ENCODE data around the gene SRPK3.

The SRPK3 gene

DNA sequence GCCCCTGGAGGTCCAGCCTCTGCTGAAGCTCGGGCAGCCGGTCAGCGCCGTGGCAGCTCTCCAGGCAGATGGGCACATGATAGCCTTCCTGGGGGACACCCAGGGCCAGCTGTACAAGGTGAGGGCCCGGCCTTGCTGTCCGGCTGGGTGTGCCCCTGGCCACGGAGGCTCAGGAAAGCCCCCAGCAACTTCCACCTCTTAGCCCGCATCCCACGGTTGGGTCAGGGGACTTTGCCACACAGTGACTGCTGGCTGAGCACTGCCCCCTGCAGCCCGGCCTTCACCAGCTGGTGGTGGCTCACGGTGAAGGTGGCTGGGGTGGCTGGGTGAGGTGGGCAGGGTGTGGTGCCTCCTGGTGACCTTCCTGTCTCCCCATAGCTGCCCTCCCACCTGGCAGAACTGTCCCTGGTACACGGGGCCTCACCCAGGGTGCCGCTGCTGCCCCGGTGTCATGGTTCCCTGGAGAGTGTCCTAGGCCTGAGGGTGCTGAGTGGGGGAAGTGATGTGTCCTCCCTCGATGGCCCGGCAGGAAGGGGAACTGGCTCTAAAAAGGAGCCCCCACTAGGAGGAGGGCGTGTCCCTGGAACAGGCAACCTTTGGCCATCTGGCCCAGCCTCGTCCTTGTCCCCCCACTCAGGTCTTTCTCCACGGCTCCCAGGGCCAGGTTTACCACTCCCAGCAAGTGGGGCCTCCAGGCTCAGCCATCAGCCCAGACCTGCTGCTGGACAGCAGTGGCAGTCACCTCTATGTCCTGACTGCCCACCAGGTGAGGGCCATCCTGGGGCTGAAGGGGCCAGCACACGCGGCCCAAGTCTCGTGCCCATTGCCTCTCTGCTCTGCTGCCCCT lies 12.3 kb upstream of the SRPK3 start:
- DNase-seq: no peak
- no peaks in the 10 kb centered on the region for H3K9me3 ChIP-seq
- peaks cover 0 to 22% (median 5%) of the 10 kb centered on the region in 4 donors for H3K4me1 ChIP-seq
- H3K4me3 ChIP-seq: no peak overlapping the region
- no peak overlapping the region for H3K27ac ChIP-seq
- TF ChIP-seq, protein P1, sequence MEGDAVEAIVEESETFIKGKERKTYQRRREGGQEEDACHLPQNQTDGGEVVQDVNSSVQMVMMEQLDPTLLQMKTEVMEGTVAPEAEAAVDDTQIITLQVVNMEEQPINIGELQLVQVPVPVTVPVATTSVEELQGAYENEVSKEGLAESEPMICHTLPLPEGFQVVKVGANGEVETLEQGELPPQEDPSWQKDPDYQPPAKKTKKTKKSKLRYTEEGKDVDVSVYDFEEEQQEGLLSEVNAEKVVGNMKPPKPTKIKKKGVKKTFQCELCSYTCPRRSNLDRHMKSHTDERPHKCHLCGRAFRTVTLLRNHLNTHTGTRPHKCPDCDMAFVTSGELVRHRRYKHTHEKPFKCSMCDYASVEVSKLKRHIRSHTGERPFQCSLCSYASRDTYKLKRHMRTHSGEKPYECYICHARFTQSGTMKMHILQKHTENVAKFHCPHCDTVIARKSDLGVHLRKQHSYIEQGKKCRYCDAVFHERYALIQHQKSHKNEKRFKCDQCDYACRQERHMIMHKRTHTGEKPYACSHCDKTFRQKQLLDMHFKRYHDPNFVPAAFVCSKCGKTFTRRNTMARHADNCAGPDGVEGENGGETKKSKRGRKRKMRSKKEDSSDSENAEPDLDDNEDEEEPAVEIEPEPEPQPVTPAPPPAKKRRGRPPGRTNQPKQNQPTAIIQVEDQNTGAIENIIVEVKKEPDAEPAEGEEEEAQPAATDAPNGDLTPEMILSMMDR (IDR thresholded peaks at IDR 0.05): no peak
- H3K27me3 ChIP-seq: no peaks in the 10 kb centered on the region
- H3K36me3 ChIP-seq: peaks cover 0 to 42% (median 0%) of the 10 kb centered on the region in 3 donors
- intact Hi-C loops (cut with DNase I; ENCODE audit: low total_unique reads): loop anchor here (5.0 kb wide), 1 partner anchor 184 kb away; no protein-coding TSS in a partner anchor

DNA sequence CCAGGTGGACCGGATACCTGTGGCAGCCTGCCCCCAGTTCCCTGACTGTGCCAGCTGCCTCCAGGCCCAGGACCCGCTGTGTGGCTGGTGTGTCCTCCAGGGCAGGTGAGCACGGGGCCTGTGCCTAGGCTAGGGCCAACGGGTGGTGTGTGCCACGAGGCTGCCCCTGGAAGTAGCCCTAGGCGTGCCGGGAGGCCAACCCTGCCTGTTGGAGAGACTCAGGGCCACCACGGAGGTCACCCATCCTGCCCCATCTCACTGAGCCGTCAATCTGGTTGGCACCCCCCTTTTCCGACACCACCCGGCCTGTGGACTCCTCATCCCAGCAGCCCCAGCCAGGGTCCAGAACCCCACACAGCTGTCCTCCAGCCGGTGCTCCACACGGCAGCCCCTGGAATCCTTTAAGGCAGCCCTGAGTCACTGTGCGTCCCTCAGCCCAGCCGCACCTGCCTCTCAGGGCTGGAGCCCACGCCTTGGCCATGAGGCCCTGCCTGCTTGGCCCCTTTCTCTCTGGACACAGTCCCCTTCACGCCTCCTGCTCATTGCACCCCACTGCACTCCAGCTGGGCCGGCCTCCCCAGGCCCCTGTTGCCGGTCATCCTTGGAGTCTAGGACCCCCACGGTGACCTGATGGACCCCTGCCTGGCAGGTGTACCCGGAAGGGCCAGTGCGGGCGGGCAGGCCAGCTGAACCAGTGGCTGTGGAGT lies 11.5 kb upstream of the SRPK3 start:
- H3K4me1 ChIP-seq: peaks cover 0 to 20% (median 4%) of the 10 kb centered on the region in 4 donors
- peaks cover 0 to 50% (median 0%) of the 10 kb centered on the region in 3 donors for H3K36me3 ChIP-seq
- TF ChIP-seq, protein P1 (IDR thresholded peaks at IDR 0.05): no peak
- intact Hi-C loops (cut with DNase I; ENCODE audit: low total_unique reads): loop anchor here (5.0 kb wide), 1 partner anchor 183 kb away; no protein-coding TSS in a partner anchor
- H3K9me3 ChIP-seq: no peaks in the 10 kb centered on the region
- H3K27ac ChIP-seq: no peak overlapping the region
- DNase-seq: no peak
- H3K27me3 ChIP-seq: no peaks in the 10 kb centered on the region
- H3K4me3 ChIP-seq: no peak overlapping the region

DNA sequence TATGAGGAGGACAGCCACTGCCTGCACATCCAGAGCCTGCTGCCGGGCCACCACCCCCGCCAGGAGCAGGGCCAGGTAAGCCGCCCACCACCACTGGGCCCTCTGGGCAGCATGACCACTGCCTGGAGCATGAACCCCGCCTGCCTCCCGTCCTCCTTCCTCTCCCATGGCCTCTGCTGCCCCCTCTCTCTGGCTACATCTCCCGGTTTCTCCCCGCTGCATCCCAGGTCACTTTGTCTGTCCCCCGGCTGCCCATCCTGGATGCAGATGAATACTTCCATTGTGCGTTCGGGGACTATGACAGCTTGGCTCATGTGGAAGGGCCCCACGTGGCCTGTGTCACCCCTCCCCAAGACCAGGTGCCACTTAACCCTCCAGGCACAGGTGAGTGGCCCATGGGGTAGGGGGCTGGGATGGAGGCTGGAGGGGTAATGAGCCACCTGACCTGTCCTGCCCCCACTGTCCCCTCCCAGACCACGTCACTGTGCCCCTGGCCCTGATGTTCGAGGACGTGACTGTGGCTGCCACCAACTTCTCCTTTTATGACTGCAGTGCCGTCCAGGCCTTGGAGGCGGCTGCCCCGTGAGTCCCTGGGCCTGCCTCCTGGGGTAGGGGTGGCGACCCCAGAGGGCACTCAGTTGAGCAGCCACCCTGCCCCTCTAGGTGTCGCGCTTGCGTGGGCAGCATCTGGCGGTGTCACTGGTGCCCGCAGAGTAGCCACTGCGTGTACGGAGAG lies 10.8 kb upstream of the SRPK3 start:
- H3K9me3 ChIP-seq: no peaks in the 10 kb centered on the region
- no peaks in the 10 kb centered on the region for H3K27me3 ChIP-seq
- H3K36me3 ChIP-seq: peaks cover 0 to 56% (median 0%) of the 10 kb centered on the region in 3 donors
- peaks cover 0 to 12% (median under 1%) of the 10 kb centered on the region in 4 donors for H3K4me1 ChIP-seq
- no peak overlapping the region for H3K27ac ChIP-seq
- intact Hi-C loops (cut with DNase I; ENCODE audit: low total_unique reads): loop anchor here (5.0 kb wide), 1 partner anchor 182 kb away; no protein-coding TSS in a partner anchor
- TF ChIP-seq, protein P1 (IDR thresholded peaks at IDR 0.05): no peak
- no peak overlapping the region for H3K4me3 ChIP-seq
- DNase-seq: no peak

DNA sequence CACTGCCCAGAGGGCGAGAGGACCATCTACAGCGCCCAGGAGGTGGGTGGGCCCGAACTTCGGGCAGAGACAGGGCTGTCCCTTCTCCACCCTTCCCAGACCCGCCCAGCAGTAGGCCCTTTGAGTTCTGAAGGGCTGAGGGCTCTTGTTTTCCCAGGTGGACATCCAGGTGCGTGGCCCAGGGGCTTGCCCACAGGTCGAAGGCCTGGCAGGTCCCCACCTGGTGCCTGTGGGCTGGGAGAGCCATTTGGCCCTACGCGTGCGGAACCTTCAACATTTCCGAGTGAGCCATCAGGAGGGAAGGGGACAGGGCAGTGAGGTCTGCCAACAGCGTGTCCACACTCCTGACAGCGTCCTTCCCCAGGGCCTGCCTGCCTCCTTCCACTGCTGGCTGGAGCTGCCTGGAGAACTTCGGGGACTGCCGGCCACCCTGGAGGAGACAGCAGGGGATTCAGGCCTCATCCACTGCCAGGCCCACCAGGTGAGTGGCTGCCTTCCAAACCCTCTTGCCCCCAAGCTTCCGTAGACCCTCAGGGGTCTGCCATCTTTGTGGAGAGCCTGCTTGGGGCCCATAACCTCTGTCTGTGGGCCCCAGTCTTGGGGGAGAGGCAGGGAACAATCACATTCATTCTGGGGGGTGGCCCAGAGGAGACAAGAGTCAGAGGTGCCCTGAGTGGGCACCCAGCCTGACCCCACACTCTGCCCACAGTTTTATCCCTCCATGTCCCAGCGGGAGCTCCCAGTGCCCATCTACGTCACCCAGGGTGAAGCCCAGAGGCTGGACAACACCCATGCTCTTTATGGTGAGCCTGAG lies 10.0 kb upstream of the SRPK3 start:
- no peak for DNase-seq
- Histone ChIP-seq H3K9me3 (no peaks in the 10 kb centered on the region), H3K36me3 (peaks cover 0 to 62% (median 0%) of the 10 kb centered on the region in 3 donors), H3K27ac (no peak overlapping the region), H3K4me1 (peaks cover 0 to 5% (median 0%) of the 10 kb centered on the region in 4 donors), H3K27me3 (no peaks in the 10 kb centered on the region), H3K4me3 (no peak overlapping the region)
- TF ChIP-seq, protein P1 (IDR thresholded peaks at IDR 0.05): no peak
- intact Hi-C loops (cut with DNase I; ENCODE audit: low total_unique reads): no loop called here

All from tibial artery (tissue), 4 donors.